SK-N-SH (cell line): ENCODE data around the gene SDE2. TPM values are rescaled to one million over a fixed set of nuclear protein-coding genes. Genes with fewer than 3 reads are reported as not detected.

ENCODE experiments used
- CTCF ChIA-PET: fragments of 300-600, 350-600 bp; formaldehyde crosslinking; extraction: SDS; loops from one replicate; lab custom pipeline; 2021; lab: Yijun Ruan, JAX
- POLR2A ChIA-PET: fragments of 350-600 bp; sonication (Branson Sonifier 250); formaldehyde crosslinking; extraction: SDS; loops from one replicate; lab custom pipeline; 2020; ENCODE audit warnings: antibody characterized with exemption, inconsistent platforms; lab: Yijun Ruan, JAX
- DNase-seq: peaks from one replicate; pipeline ENCODE4 v3.0.0; 2012
- H2AFZ ChIP-seq: fragments of 200-600 bp; sonication (generic); 2 replicates; pipeline ENCODE4 v1.8.1; 2016; ENCODE audit warnings: antibody characterized with exemption, mild to moderate bottlenecking, low read depth
- H3F3A ChIP-seq: fragments of 200-600 bp; sonication (generic); replicated peaks from 2 replicates; pipeline ENCODE3; 2016; ENCODE audit warnings: antibody characterized with exemption, mild to moderate bottlenecking; ENCODE audit not compliant: insufficient read depth
- H3K27ac ChIP-seq, 2 experiments: fragments of 200-500 bp in 1 of 2; fragments of 200-600 bp in 1 of 2; sonication (Bioruptor generic) in 1 of 2; sonication (generic), shearing (Covaris generic) in 1 of 2; 2 replicates each; pipeline versions ENCODE4 v1.5.1 to v1.6.1; 2014 to 2016; ENCODE audit warnings: low read depth in 2 of 2, inconsistent platforms in 1 of 2, low read length in 1 of 2, mild to moderate bottlenecking in 1 of 2, mixed read lengths in 1 of 2
- H3K27me3 ChIP-seq: fragments of 200-600 bp; sonication (generic), shearing (Covaris generic); 2 replicates; pipeline ENCODE4 v1.6.1; 2016; ENCODE audit warnings: mixed run types; ENCODE audit not compliant: insufficient read depth
- H3K36me3 ChIP-seq, 2 experiments: fragments of 200-500 bp in 1 of 2; fragments of 200-600 bp in 1 of 2; sonication (Bioruptor generic) in 1 of 2; sonication (generic) in 1 of 2; replicated peaks in 1 of 2; 2 replicates each; pipeline versions ENCODE3 to v1.5.1; 2014 to 2016; ENCODE audit warnings: low read length in 1 of 2, mild to moderate bottlenecking in 1 of 2; ENCODE audit not compliant: insufficient read depth in 2 of 2, control insufficient read depth in 1 of 2
- H3K4me1 ChIP-seq, 2 experiments: fragments of 200-500 bp in 1 of 2; fragments of 200-600 bp in 1 of 2; sonication (Bioruptor generic) in 1 of 2; sonication (generic), shearing (Covaris generic) in 1 of 2; 2 replicates each; pipeline versions ENCODE4 v1.5.1 to v1.6.1; 2014 to 2016; ENCODE audit warnings: low read depth in 1 of 2, low read length in 1 of 2, mixed run types in 1 of 2; ENCODE audit not compliant: insufficient read depth in 2 of 2, control insufficient read depth in 1 of 2
- H3K4me2 ChIP-seq: fragments of 200-600 bp; sonication (generic), shearing (Covaris generic); 2 replicates; pipeline ENCODE4 v1.6.1; 2017; ENCODE audit warnings: mixed run types
- H3K4me3 ChIP-seq, 2 experiments: fragments of 200-500 bp in 1 of 2; fragments of 200-600 bp in 1 of 2; sonication (Bioruptor generic) in 1 of 2; sonication (generic), shearing (Covaris generic) in 1 of 2; 2 replicates each; pipeline versions ENCODE4 v1.5.1 to v1.8.1; 2014 to 2016; ENCODE audit warnings: low read depth in 2 of 2, inconsistent platforms in 1 of 2, low read length in 1 of 2, mild to moderate bottlenecking in 1 of 2, mixed read lengths in 1 of 2, moderate library complexity in 1 of 2
- H3K79me2 ChIP-seq: fragments of 200-600 bp; sonication (generic); 2 replicates; pipeline ENCODE4 v1.8.1; 2017; ENCODE audit warnings: mild to moderate bottlenecking; ENCODE audit not compliant: insufficient read depth
- H3K9ac ChIP-seq: fragments of 200-600 bp; sonication (generic); 2 replicates; pipeline ENCODE4 v1.6.1; 2017; ENCODE audit warnings: mixed run types
- H3K9me2 ChIP-seq: fragments of 200-600 bp; sonication (generic); 2 replicates; pipeline ENCODE4 v1.6.1; 2017; ENCODE audit warnings: mixed run types
- H3K9me3 ChIP-seq: fragments of 200-600 bp; sonication (generic); 2 replicates; pipeline ENCODE4 v1.6.1; 2017; ENCODE audit warnings: mixed run types, mild to moderate bottlenecking, moderate library complexity
- H4K20me1 ChIP-seq: fragments of 200-600 bp; sonication (generic); 2 replicates; pipeline ENCODE4 v1.6.1; 2017; ENCODE audit warnings: mild to moderate bottlenecking, mixed run types; ENCODE audit not compliant: insufficient read depth
- FOXJ3 ChIP-seq: sonication (generic); formaldehyde crosslinking; IDR thresholded peaks from 2 replicates; pipeline ENCODE4 v1.5.1; 2020; ENCODE audit warnings: mild to moderate bottlenecking, missing genetic modification reagents
- GATA2 ChIP-seq: sonication (generic); formaldehyde crosslinking; IDR thresholded peaks from 2 replicates; pipeline ENCODE4 v1.5.0; 2020; ENCODE audit warnings: mild to moderate bottlenecking, missing genetic modification reagents
- MXI1 ChIP-seq: IDR thresholded peaks from 2 replicates; pipeline ENCODE4 v1.6.1; 2012; ENCODE audit warnings: mild to moderate bottlenecking, low read depth, low read length, improper control_type of control experiment
- NFIC ChIP-seq: IDR thresholded peaks from 2 replicates; pipeline ENCODE4 v1.4.0; 2012; ENCODE audit warnings: borderline replicate concordance
- POLR2AphosphoS5 ChIP-seq: IDR thresholded peaks from 2 replicates; pipeline ENCODE4 v1.6.1; 2012; ENCODE audit warnings: low read depth, low read length
- RXRA ChIP-seq: IDR thresholded peaks from 2 replicates; pipeline ENCODE4 v1.4.0; 2012; ENCODE audit warnings: low read depth, mild to moderate bottlenecking, borderline replicate concordance
- SMC3 ChIP-seq: IDR thresholded peaks from 2 replicates; pipeline ENCODE4 v1.6.1; 2012; ENCODE audit warnings: low read depth, low read length, improper control_type of control experiment
- USF1 ChIP-seq: IDR thresholded peaks from 2 replicates; pipeline ENCODE4 v1.4.0; 2012; ENCODE audit warnings: low read depth, borderline replicate concordance
- USF2 ChIP-seq: fragments of 150-350 bp; IDR thresholded peaks from 2 replicates; pipeline ENCODE4 v1.6.1; 2017; ENCODE audit warnings: antibody characterized with exemption, low read length, low read depth, borderline replicate concordance
- YY1 ChIP-seq: IDR thresholded peaks from 2 replicates; pipeline ENCODE4 v1.4.0; 2012; ENCODE audit warnings: low read depth, mild to moderate bottlenecking
- WGBS: methylation state at CpG from one replicate; pipeline ENCODE4 v1.1.6; 2017; ENCODE audit warnings: low lambda C conversion rate; 5-methylcytosine and 5-hydroxymethylcytosine counted together
- polyA plus RNA-seq, 3 experiments: library from polyadenylated mRNA; depleted of rRNA; stranded (reverse); fragments of >200 nt; gene quantifications; 2 replicates each; pipeline ENCODE4 v1.2.3, GENCODE V29; 2012
- TF ChIP-seq, protein P1 (sequence below): IDR thresholded peaks from 2 replicates; pipeline ENCODE4 v1.6.1; 2012; ENCODE audit warnings: mild to moderate bottlenecking, low read depth, low read length, moderate library complexity

The SDE2 gene
- polyA plus RNA-seq, 1 of the 3 experiments (the other 2 are of a cell fraction), result 10.1 TPM

GRCh38 chr1:226021401-226021800, 22.3 kb upstream of the SDE2 start:
- TF ChIP-seq POLR2AphosphoS5, result no peak
- no peak for TF ChIP-seq MXI1
- TF ChIP-seq YY1, result no peak
- no peak for TF ChIP-seq USF2
- TF ChIP-seq FOXJ3, result no peak
- DNase-seq, result no peak
- Histone ChIP-seq H3F3A (no peaks in the 10 kb centered on the region), H3K9me3 (no peaks in the 10 kb centered on the region), H3K36me3 (no peaks in the 10 kb centered on the region), H3K4me3 (no peak overlapping the region), H3K9ac (no peak overlapping the region), H3K27ac (no peak overlapping the region), H4K20me1 (no peaks in the 10 kb centered on the region), H3K9me2 (no peaks in the 10 kb centered on the region), H3K79me2 (no peaks in the 10 kb centered on the region), H3K27me3 (no peaks in the 10 kb centered on the region), H2AFZ (no peak overlapping the region), H3K4me1 (no peaks in the 10 kb centered on the region), H3K4me2 (no peak overlapping the region)
- ChIA-PET CTCF (interaction anchor here (0.6 to 1.3 kb wide), 2 partner anchors 104 to 572 kb away, joined by 3 read pairs; no protein-coding TSS in a partner anchor), POLR2A (no interaction called here)
- WGBS, result 40% methylated on average over 3 of the region's 3 CpGs

- Histone ChIP-seq H3K9ac (no peak overlapping the region), H3K27ac (no peak overlapping the region), H2AFZ (no peak overlapping the region), H3K9me3 (no peaks in the 10 kb centered on the region), H3K36me3 (no peaks in the 10 kb centered on the region), H3K9me2 (no peaks in the 10 kb centered on the region), H4K20me1 (no peaks in the 10 kb centered on the region), H3K27me3 (no peaks in the 10 kb centered on the region; the same call in 1 of the 2 replicates), H3F3A (no peaks in the 10 kb centered on the region), H3K4me1 (no peaks in the 10 kb centered on the region), H3K4me3 (no peak overlapping the region), H3K79me2 (no peaks in the 10 kb centered on the region), H3K4me2 (no peak overlapping the region)
- WGBS, result 95% methylated on average over 1 of the region's 1 CpG
- CTCF ChIA-PET, result interaction anchor here (1.2 kb wide), 1 partner anchor 545 kb away, joined by 4 read pairs; no protein-coding TSS in a partner anchor
- POLR2A ChIA-PET, result interaction anchor here (1.6 kb wide), 1 partner anchor 42 kb away, joined by 4 read pairs; no protein-coding TSS in a partner anchor
- DNase-seq, result no peak
- TF ChIP-seq NFIC (no peak), GATA2 (CRISPR knock-in tag) (no peak), RXRA (no peak), SMC3 (no peak), USF2 (no peak), MXI1 (no peak), USF1 (no peak)
- TF ChIP-seq, protein P1, sequence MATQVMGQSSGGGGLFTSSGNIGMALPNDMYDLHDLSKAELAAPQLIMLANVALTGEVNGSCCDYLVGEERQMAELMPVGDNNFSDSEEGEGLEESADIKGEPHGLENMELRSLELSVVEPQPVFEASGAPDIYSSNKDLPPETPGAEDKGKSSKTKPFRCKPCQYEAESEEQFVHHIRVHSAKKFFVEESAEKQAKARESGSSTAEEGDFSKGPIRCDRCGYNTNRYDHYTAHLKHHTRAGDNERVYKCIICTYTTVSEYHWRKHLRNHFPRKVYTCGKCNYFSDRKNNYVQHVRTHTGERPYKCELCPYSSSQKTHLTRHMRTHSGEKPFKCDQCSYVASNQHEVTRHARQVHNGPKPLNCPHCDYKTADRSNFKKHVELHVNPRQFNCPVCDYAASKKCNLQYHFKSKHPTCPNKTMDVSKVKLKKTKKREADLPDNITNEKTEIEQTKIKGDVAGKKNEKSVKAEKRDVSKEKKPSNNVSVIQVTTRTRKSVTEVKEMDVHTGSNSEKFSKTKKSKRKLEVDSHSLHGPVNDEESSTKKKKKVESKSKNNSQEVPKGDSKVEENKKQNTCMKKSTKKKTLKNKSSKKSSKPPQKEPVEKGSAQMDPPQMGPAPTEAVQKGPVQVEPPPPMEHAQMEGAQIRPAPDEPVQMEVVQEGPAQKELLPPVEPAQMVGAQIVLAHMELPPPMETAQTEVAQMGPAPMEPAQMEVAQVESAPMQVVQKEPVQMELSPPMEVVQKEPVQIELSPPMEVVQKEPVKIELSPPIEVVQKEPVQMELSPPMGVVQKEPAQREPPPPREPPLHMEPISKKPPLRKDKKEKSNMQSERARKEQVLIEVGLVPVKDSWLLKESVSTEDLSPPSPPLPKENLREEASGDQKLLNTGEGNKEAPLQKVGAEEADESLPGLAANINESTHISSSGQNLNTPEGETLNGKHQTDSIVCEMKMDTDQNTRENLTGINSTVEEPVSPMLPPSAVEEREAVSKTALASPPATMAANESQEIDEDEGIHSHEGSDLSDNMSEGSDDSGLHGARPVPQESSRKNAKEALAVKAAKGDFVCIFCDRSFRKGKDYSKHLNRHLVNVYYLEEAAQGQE, result no peak
These were observed 20.4 kb upstream of the SDE2 start for GRCh38 chr1:226019572-226019971.
